DND-41 (cell line): ENCODE data around the gene SMCO1.
A peak's percentile ranks its signal among the peaks of the same experiment; 100 is the strongest.

Experiments used
- CTCF ChIP-seq: IDR thresholded peaks from 2 replicates; pipeline ENCODE4 v1.5.1; 2012; ENCODE audit warnings: borderline replicate concordance, low read length, moderate library complexity, mild to moderate bottlenecking; ENCODE audit not compliant: poor library complexity, severe bottlenecking; ENCODE audit errors: extremely low read depth
- EZH2 ChIP-seq: IDR thresholded peaks from 3 replicates; pipeline ENCODE4 v1.6.1; 2012; ENCODE audit warnings: borderline replicate concordance, low read depth, mild to moderate bottlenecking, moderate library complexity, low read length, inconsistent platforms; ENCODE audit not compliant: severe bottlenecking

- no peak for TF ChIP-seq EZH2
- peak; percentile 66 for TF ChIP-seq CTCF
Observed at GRCh38 chr3:196537319-196537984, 22.3 kb upstream of the SMCO1 start.
